ENCODE measurements around the gene SH3BP4. TPM values are rescaled to one million over a fixed set of nuclear protein-coding genes. Genes with fewer than 3 reads are reported as not detected.

Gene SH3BP4
- total RNA-seq, 1 donor from 2014 or later = 37.1 TPM

GRCh38 chr2:234952270-234953115 lies 676 bp downstream of the SH3BP4 start:
- Mint-ChIP-seq H3K4me3 (peak overlapping the region; percentile 91), H3K27me3 (ENCODE audit: low read depth) (peaks cover 5% of the 10 kb centered on the region), H3K9me3 (no peaks in the 10 kb centered on the region), H3K4me1 (peaks cover 62% of the 10 kb centered on the region), H3K27ac (ENCODE audit: unreplicated experiment) (peak overlapping the region; percentile 69), H3K36me3 (ENCODE audit: low read depth) (no peaks in the 10 kb centered on the region)
- no peak for TF ChIP-seq CTCF (conservative IDR thresholded peaks at IDR 0.05)
- peak; percentile 40 for DNase-seq (ENCODE audit: low read depth, low spot score)

GRCh38 chr2:234953116-234954031 lies 1.6 kb downstream of the SH3BP4 start:
- Mint-ChIP-seq H3K4me1 (peaks cover 71% of the 10 kb centered on the region), H3K27ac (ENCODE audit: unreplicated experiment) (no peak overlapping the region), H3K4me3 (peak overlapping the region; percentile 91), H3K36me3 (ENCODE audit: low read depth) (no peaks in the 10 kb centered on the region), H3K27me3 (ENCODE audit: low read depth) (peaks cover 5% of the 10 kb centered on the region), H3K9me3 (no peaks in the 10 kb centered on the region)
- no peak for DNase-seq (ENCODE audit: low read depth, low spot score)
- no peak for TF ChIP-seq CTCF (conservative IDR thresholded peaks at IDR 0.05)

- no peak overlapping the region for H3K27ac Mint-ChIP-seq (ENCODE audit: unreplicated experiment)
- peaks cover 5% of the 10 kb centered on the region for H3K27me3 Mint-ChIP-seq (ENCODE audit: low read depth)
- H3K9me3 Mint-ChIP-seq = no peaks in the 10 kb centered on the region
- DNase-seq (ENCODE audit: low read depth, low spot score) = no peak
- TF ChIP-seq CTCF (conservative IDR thresholded peaks at IDR 0.05) = no peak
- H3K4me3 Mint-ChIP-seq = peak overlapping the region; percentile 91
- H3K4me1 Mint-ChIP-seq = peaks cover 75% of the 10 kb centered on the region
- no peaks in the 10 kb centered on the region for H3K36me3 Mint-ChIP-seq (ENCODE audit: low read depth)
These were observed 2.8 kb downstream of the SH3BP4 start for GRCh38 chr2:234954551-234954992.

GRCh38 chr2:234955091-234955591 lies 3.3 kb downstream of the SH3BP4 start:
- TF ChIP-seq CTCF (conservative IDR thresholded peaks at IDR 0.05) = no peak
- peaks cover 5% of the 10 kb centered on the region for H3K27me3 Mint-ChIP-seq (ENCODE audit: low read depth)
- H3K27ac Mint-ChIP-seq (ENCODE audit: unreplicated experiment) = no peak overlapping the region
- peaks cover 72% of the 10 kb centered on the region for H3K4me1 Mint-ChIP-seq
- peak overlapping the region; percentile 91 for H3K4me3 Mint-ChIP-seq
- H3K9me3 Mint-ChIP-seq = no peaks in the 10 kb centered on the region
- H3K36me3 Mint-ChIP-seq (ENCODE audit: low read depth) = no peaks in the 10 kb centered on the region
- no peak for DNase-seq (ENCODE audit: low read depth, low spot score)

- Mint-ChIP-seq H3K4me3 (peak overlapping the region; percentile 91), H3K36me3 (ENCODE audit: low read depth) (no peaks in the 10 kb centered on the region), H3K9me3 (no peaks in the 10 kb centered on the region), H3K4me1 (peaks cover 73% of the 10 kb centered on the region), H3K27me3 (ENCODE audit: low read depth) (peaks cover 5% of the 10 kb centered on the region), H3K27ac (ENCODE audit: unreplicated experiment) (no peak overlapping the region)
- TF ChIP-seq CTCF (conservative IDR thresholded peaks at IDR 0.05) = no peak
- no peak for DNase-seq (ENCODE audit: low read depth, low spot score)
These were observed 4.2 kb downstream of the SH3BP4 start for GRCh38 chr2:234955971-234956509.

Data from neural crest cell (in vitro differentiated cells).